ENCODE results near the gene EIF2A. TPM values are rescaled to one million over a fixed set of nuclear protein-coding genes. Genes with fewer than 3 reads are reported as not detected.

EIF2A gene
- total RNA-seq, 1 donor from 2014 or later: 124 TPM

DNA sequence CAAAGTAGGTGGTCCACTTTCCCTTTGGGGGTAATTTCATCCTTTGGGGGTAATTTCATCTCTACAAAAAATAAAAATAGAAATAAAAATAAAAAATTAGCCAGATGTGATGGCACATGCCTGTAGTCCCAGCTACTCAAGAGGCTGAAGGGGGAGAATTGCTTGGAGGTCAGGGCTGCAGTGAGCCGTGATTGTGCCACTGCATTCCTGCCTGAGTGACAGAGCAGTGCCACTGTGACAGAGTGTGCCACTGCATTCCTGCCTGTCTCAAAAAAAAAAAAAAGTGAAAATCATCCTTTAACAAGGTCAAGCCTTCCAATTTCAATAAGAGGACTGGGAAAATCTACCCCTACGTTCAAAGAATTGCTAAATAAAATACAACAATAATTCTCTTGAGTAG lies 23.0 kb upstream of the EIF2A start:
- H3K9me3 Mint-ChIP-seq: no peaks in the 10 kb centered on the region
- peaks cover 25% of the 10 kb centered on the region for H3K27me3 Mint-ChIP-seq (ENCODE audit: low read depth)
- no peak for DNase-seq (ENCODE audit: low spot score)
- no peak overlapping the region for H3K4me3 Mint-ChIP-seq (ENCODE audit: low read depth)
- intact Hi-C loops (cut with micrococcal nuclease): no loop called here
- no peaks in the 10 kb centered on the region for H3K4me1 Mint-ChIP-seq (ENCODE audit: low read depth)
- H3K36me3 Mint-ChIP-seq (ENCODE audit: low read depth): no peaks in the 10 kb centered on the region
- H3K27ac Mint-ChIP-seq: no peak overlapping the region

GRCh38 chr3:150527464-150528255 lies 18.9 kb upstream of the EIF2A start:
- no peak overlapping the region for H3K4me3 Mint-ChIP-seq (ENCODE audit: low read depth)
- H3K36me3 Mint-ChIP-seq (ENCODE audit: low read depth): no peaks in the 10 kb centered on the region
- H3K9me3 Mint-ChIP-seq: no peaks in the 10 kb centered on the region
- DNase-seq (ENCODE audit: low spot score): no peak
- peaks cover 6% of the 10 kb centered on the region for H3K4me1 Mint-ChIP-seq (ENCODE audit: low read depth)
- no peak overlapping the region for H3K27ac Mint-ChIP-seq
- intact Hi-C loops (cut with micrococcal nuclease): loop anchor here (1.0 to 2.0 kb wide), 2 partner anchors 338 to 619 kb away; no protein-coding TSS in a partner anchor
- H3K27me3 Mint-ChIP-seq (ENCODE audit: low read depth): peaks cover 22% of the 10 kb centered on the region

DNA sequence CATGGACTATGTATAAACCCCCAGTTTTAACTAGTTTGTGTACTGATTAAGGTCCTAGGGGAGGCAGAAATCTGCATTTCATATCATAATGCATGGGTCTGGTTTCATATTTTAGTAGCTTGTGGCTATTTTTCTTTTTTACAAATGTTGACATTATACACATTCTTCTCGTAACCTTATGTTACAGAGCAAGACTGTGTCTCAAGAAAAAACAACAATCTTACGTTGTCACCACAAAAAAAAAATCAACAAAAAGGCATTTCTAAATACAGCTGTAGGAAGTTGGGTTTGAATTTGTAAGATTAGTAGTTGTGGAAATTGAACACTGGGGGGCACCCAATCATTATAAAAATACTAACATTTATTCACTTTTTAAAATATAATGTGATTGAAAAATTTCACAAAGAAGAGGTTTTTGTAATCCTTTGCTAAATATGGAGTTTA lies 18.2 kb upstream of the EIF2A start:
- intact Hi-C loops (cut with micrococcal nuclease): loop anchor here (1.0 to 2.0 kb wide), 2 partner anchors 337 to 618 kb away; no protein-coding TSS in a partner anchor

DNA sequence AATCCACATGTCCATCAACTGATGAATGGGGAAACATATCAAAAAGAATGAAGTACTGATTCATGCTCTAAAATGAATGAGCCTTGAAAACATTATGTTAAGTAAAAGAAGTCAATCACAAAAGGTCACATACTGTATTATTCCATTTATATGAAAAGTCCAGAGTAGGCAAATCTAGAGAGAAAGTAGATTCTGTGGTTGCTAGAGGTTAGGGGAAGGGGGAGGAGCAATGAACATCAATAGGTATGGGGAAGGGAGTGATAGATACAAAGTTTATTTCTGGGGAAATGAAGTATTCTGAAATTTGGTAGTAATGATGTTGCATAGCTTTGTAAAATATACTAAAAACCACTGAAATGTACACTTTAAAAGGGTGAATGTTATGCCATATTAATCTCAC lies 14.8 kb upstream of the EIF2A start:
- intact Hi-C loops (cut with micrococcal nuclease): loop anchor here (5.0 kb wide), 1 partner anchor 191 kb away; no protein-coding TSS in a partner anchor
- no peak overlapping the region for H3K4me3 Mint-ChIP-seq (ENCODE audit: low read depth)
- H3K4me1 Mint-ChIP-seq (ENCODE audit: low read depth): peaks cover 6% of the 10 kb centered on the region
- no peak overlapping the region for H3K27ac Mint-ChIP-seq
- H3K36me3 Mint-ChIP-seq (ENCODE audit: low read depth): no peaks in the 10 kb centered on the region
- DNase-seq (ENCODE audit: low spot score): no peak
- H3K9me3 Mint-ChIP-seq: no peaks in the 10 kb centered on the region
- H3K27me3 Mint-ChIP-seq (ENCODE audit: low read depth): peaks cover 10% of the 10 kb centered on the region

More for the DNA sequence above, 18.2 kb upstream of the EIF2A start:
- H3K4me3 Mint-ChIP-seq (ENCODE audit: low read depth): no peak overlapping the region
- H3K27ac Mint-ChIP-seq: no peak overlapping the region
- no peak for DNase-seq (ENCODE audit: low spot score)
- no peaks in the 10 kb centered on the region for H3K36me3 Mint-ChIP-seq (ENCODE audit: low read depth)
- H3K4me1 Mint-ChIP-seq (ENCODE audit: low read depth): peaks cover 6% of the 10 kb centered on the region
- H3K9me3 Mint-ChIP-seq: no peaks in the 10 kb centered on the region
- H3K27me3 Mint-ChIP-seq (ENCODE audit: low read depth): peaks cover 19% of the 10 kb centered on the region

- no peaks in the 10 kb centered on the region for H3K9me3 Mint-ChIP-seq
- peaks cover 6% of the 10 kb centered on the region for H3K4me1 Mint-ChIP-seq (ENCODE audit: low read depth)
- DNase-seq (ENCODE audit: low spot score): no peak
- H3K4me3 Mint-ChIP-seq (ENCODE audit: low read depth): no peak overlapping the region
- intact Hi-C loops (cut with micrococcal nuclease): no loop called here
- H3K27ac Mint-ChIP-seq: no peak overlapping the region
- H3K36me3 Mint-ChIP-seq (ENCODE audit: low read depth): peaks cover 5% of the 10 kb centered on the region
- H3K27me3 Mint-ChIP-seq (ENCODE audit: low read depth): no peaks in the 10 kb centered on the region
Observed at GRCh38 chr3:150535204-150535603, 11.4 kb upstream of the EIF2A start.

GRCh38 chr3:150538324-150539208 lies 8.0 kb upstream of the EIF2A start:
- intact Hi-C loops (cut with micrococcal nuclease): no loop called here
- Mint-ChIP-seq H3K36me3 (ENCODE audit: low read depth) (peaks cover 33% of the 10 kb centered on the region), H3K27ac (no peak overlapping the region), H3K4me3 (ENCODE audit: low read depth) (no peak overlapping the region), H3K9me3 (no peaks in the 10 kb centered on the region), H3K27me3 (ENCODE audit: low read depth) (no peaks in the 10 kb centered on the region), H3K4me1 (ENCODE audit: low read depth) (peaks cover 18% of the 10 kb centered on the region)
- DNase-seq (ENCODE audit: low spot score): no peak

DNA sequence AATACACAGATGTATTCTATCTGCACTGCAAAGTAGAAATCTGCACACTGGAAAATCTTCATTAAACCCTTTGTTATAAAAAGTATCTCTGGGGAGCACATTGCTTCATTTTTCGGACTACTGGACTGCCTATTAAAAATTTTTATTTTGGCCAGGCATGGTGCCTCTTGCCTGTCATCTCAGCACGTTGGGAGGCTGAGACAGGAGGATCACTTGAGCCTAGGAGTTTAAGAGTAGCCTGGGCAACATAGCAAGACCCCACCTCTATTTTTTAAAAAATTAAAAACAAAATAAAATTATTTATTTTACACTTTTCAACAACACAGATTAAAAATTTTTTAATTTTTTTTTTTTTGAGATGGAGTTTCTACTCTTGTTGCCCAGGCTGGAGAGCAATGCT lies 6.3 kb upstream of the EIF2A start:
- Mint-ChIP-seq H3K4me1 (ENCODE audit: low read depth) (peaks cover 32% of the 10 kb centered on the region), H3K36me3 (ENCODE audit: low read depth) (peaks cover 48% of the 10 kb centered on the region), H3K9me3 (no peaks in the 10 kb centered on the region), H3K4me3 (ENCODE audit: low read depth) (no peak overlapping the region), H3K27me3 (ENCODE audit: low read depth) (no peaks in the 10 kb centered on the region), H3K27ac (no peak overlapping the region)
- no peak for DNase-seq (ENCODE audit: low spot score)
- intact Hi-C loops (cut with micrococcal nuclease): loop anchor here (10.0 kb wide), 1 partner anchor 765 kb away; no protein-coding TSS in a partner anchor

DNA sequence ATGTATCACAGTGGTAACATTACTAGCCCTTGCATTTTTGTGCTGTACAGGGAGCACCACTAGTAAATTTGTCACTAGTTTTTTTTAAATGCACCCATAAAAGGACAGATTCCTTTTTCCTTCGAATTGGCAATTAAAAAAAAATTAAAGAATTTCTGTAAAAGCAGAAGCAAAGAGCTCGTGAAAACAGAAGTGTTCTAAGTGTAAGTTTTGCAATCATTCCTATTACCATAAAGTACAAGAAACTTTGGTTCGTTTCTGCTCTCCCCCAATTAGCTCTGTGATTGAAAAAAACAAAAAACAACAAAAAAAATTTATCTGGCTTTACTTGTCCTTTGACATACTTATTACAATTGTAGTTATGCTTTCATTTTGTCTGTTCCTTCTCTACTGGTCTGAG lies 5.6 kb upstream of the EIF2A start:
- intact Hi-C loops (cut with micrococcal nuclease): loop anchor here (10.0 kb wide), 1 partner anchor 764 kb away; no protein-coding TSS in a partner anchor

DNA sequence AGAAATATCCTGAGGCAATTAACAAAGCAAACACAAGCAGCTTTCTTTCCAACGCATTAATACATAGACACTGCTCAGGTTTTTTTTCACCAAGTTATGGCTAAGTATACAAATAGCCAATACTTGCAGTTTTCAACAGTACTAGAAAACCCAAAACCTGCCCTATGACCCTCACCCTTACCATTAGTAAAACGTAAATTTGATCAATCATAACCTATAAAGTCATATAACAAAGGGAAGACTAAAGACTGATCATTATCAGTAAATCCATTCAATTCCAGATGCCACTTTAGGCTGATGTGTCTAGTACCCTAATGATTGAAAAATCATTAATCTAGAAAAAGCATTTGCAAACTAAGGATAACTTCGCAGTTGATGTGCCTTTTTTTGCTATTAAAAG lies 3.5 kb upstream of the EIF2A start:
- Mint-ChIP-seq H3K4me3 (ENCODE audit: low read depth) (no peak overlapping the region), H3K27me3 (ENCODE audit: low read depth) (no peaks in the 10 kb centered on the region), H3K9me3 (no peaks in the 10 kb centered on the region), H3K36me3 (ENCODE audit: low read depth) (peaks cover 62% of the 10 kb centered on the region), H3K27ac (no peak overlapping the region), H3K4me1 (ENCODE audit: low read depth) (peaks cover 41% of the 10 kb centered on the region)
- intact Hi-C loops (cut with micrococcal nuclease): loop anchor here (1.0 to 10.0 kb wide), 2 partner anchors 209 to 762 kb away; no protein-coding TSS in a partner anchor
- DNase-seq (ENCODE audit: low spot score): no peak

More for the DNA sequence above, 5.6 kb upstream of the EIF2A start:
- no peak overlapping the region for H3K27ac Mint-ChIP-seq
- no peaks in the 10 kb centered on the region for H3K9me3 Mint-ChIP-seq
- H3K36me3 Mint-ChIP-seq (ENCODE audit: low read depth): peaks cover 54% of the 10 kb centered on the region
- no peaks in the 10 kb centered on the region for H3K27me3 Mint-ChIP-seq (ENCODE audit: low read depth)
- no peak overlapping the region for H3K4me3 Mint-ChIP-seq (ENCODE audit: low read depth)
- H3K4me1 Mint-ChIP-seq (ENCODE audit: low read depth): peaks cover 32% of the 10 kb centered on the region
- no peak for DNase-seq (ENCODE audit: low spot score)

DNA sequence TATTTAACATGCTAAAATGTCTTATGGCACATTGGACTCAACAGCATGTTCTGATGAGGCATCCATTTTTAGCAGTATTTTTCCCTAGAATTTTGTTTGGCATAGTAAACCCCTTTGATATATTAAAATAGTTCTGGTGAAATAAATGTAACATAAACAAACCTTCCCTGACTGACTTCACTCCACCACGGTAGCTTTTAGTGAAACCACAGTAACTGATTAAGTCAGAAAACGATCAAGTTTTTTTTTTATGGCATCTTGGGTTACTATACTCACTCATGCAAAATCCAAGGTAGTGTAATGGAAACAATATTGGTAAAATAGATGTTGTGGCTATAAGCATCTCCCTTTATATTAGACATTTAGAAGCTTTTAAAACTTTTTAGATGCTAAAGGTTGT lies 3.1 kb upstream of the EIF2A start:
- no peak overlapping the region for H3K27ac Mint-ChIP-seq
- peak overlapping the region; percentile 97 for H3K4me3 Mint-ChIP-seq (ENCODE audit: low read depth)
- no peak for DNase-seq (ENCODE audit: low spot score)
- H3K4me1 Mint-ChIP-seq (ENCODE audit: low read depth): peaks cover 45% of the 10 kb centered on the region
- peaks cover 66% of the 10 kb centered on the region for H3K36me3 Mint-ChIP-seq (ENCODE audit: low read depth)
- intact Hi-C loops (cut with micrococcal nuclease): loop anchor here (1.0 to 10.0 kb wide), 2 partner anchors 209 to 761 kb away; no protein-coding TSS in a partner anchor
- no peaks in the 10 kb centered on the region for H3K27me3 Mint-ChIP-seq (ENCODE audit: low read depth)
- no peaks in the 10 kb centered on the region for H3K9me3 Mint-ChIP-seq

DNA sequence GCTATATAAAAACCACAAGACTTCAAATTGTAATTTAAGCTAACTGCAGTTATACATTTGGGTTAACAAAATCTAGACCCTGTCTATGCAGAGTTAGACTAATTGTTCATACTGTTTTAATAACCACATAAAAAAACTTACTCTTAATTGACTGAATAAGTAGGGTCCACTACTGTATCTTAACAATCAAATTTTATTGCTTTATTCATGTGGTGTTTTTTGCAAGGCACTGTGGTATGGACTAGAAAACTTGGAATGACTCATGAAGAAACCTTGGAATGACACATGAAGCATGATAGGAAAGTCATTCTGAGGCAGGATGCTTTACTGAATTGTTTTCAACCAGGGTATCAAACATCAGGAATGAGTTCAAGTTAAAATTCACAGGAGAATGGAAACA lies 2.5 kb upstream of the EIF2A start:
- Mint-ChIP-seq H3K4me3 (ENCODE audit: low read depth) (peak overlapping the region; percentile 97), H3K9me3 (no peaks in the 10 kb centered on the region), H3K27me3 (ENCODE audit: low read depth) (no peaks in the 10 kb centered on the region), H3K4me1 (ENCODE audit: low read depth) (peaks cover 48% of the 10 kb centered on the region), H3K27ac (peak overlapping the region; percentile 52), H3K36me3 (ENCODE audit: low read depth) (peaks cover 71% of the 10 kb centered on the region)
- no peak for DNase-seq (ENCODE audit: low spot score)
- intact Hi-C loops (cut with micrococcal nuclease): loop anchor here (10.0 kb wide), 1 partner anchor 761 kb away; no protein-coding TSS in a partner anchor

- H3K27ac Mint-ChIP-seq: no peak overlapping the region
- peak overlapping the region; percentile 97 for H3K4me3 Mint-ChIP-seq (ENCODE audit: low read depth)
- H3K4me1 Mint-ChIP-seq (ENCODE audit: low read depth): peaks cover 51% of the 10 kb centered on the region
- DNase-seq (ENCODE audit: low spot score): no peak
- intact Hi-C loops (cut with micrococcal nuclease): loop anchor here (5.0 to 10.0 kb wide), 2 partner anchors 543 to 760 kb away; partner anchors contain the start of gene MED12L
- H3K9me3 Mint-ChIP-seq: no peaks in the 10 kb centered on the region
- peaks cover 72% of the 10 kb centered on the region for H3K36me3 Mint-ChIP-seq (ENCODE audit: low read depth)
- H3K27me3 Mint-ChIP-seq (ENCODE audit: low read depth): no peaks in the 10 kb centered on the region
Observed at GRCh38 chr3:150544726-150545125, 1.9 kb upstream of the EIF2A start.
